A673 (cell line): Measurements from ENCODE around the gene MSI2. TPM values are rescaled to one million over a fixed set of nuclear protein-coding genes. Genes with fewer than 3 reads are reported as not detected.

Experiments
- BruUV-seq: library from RNA; stranded (reverse); fragments of 400-500 nt; replicated peaks from 2 replicates; lab custom pipeline; 2021; lab: Mats Ljungman, UMichigan
- CTCF ChIA-PET: fragments of 300-600 bp; sonication (Branson Sonifier 250); formaldehyde crosslinking; loops from one replicate; lab custom pipeline; 2022; ENCODE audit warnings: antibody characterized with exemption; lab: Charles Lee
- POLR2A ChIA-PET: fragments of 300-600 bp; sonication (Branson Sonifier 250); formaldehyde crosslinking; loops from one replicate; lab custom pipeline; 2022; ENCODE audit warnings: antibody characterized with exemption; ENCODE audit not compliant: low non-redundant PET; lab: Charles Lee
- DNase-seq: peaks from one replicate; pipeline ENCODE4 v3.0.0-alpha.2; 2015; ENCODE audit warnings: low spot score
- H3K27ac ChIP-seq: fragments of 200-600 bp; sonication (generic); 2 replicates; pipeline ENCODE4 v1.5.1; 2016; ENCODE audit warnings: mixed run types, low read depth, mild to moderate bottlenecking, mixed read lengths, antibody characterized with exemption, low read length; ENCODE audit not compliant: poor library complexity, severe bottlenecking
- H3K27me3 ChIP-seq: fragments of 200-600 bp; sonication (generic); replicated peaks from 2 replicates; pipeline ENCODE4 v1.6.1; 2017; ENCODE audit warnings: mixed run types, low read depth, mild to moderate bottlenecking, mixed read lengths, antibody characterized with exemption, low read length; ENCODE audit not compliant: insufficient read depth, poor library complexity
- H3K36me3 ChIP-seq: fragments of 200-600 bp; sonication (generic); 2 replicates; pipeline ENCODE4 v1.6.1; 2016; ENCODE audit warnings: mixed run types, mild to moderate bottlenecking, mixed read lengths, antibody characterized with exemption, low read length; ENCODE audit not compliant: insufficient read depth, poor library complexity, severe bottlenecking
- H3K4me1 ChIP-seq: fragments of 200-600 bp; sonication (generic); 2 replicates; pipeline ENCODE4 v1.6.1; 2017; ENCODE audit warnings: mixed run types, mild to moderate bottlenecking, mixed read lengths, antibody characterized with exemption, low read length; ENCODE audit not compliant: insufficient read depth, poor library complexity, severe bottlenecking
- H3K4me3 ChIP-seq: fragments of 200-600 bp; sonication (generic); 2 replicates; pipeline ENCODE4 v1.5.1; 2016; ENCODE audit warnings: low read depth, mixed run types, mild to moderate bottlenecking, mixed read lengths, low read length; ENCODE audit not compliant: poor library complexity, severe bottlenecking
- H3K9me3 ChIP-seq: fragments of 200-600 bp; sonication (generic); 2 replicates; pipeline ENCODE4 v1.6.1; 2016; ENCODE audit warnings: mixed run types, low read depth, mild to moderate bottlenecking, mixed read lengths, antibody characterized with exemption, low read length; ENCODE audit not compliant: poor library complexity, severe bottlenecking
- CTCF ChIP-seq: fragments of 300-800, 200-600 bp; sonication (generic); conservative IDR thresholded peaks from 2 replicates; pipeline ENCODE4 v1.5.1; 2017; ENCODE audit warnings: low read depth, mild to moderate bottlenecking, antibody characterized with exemption, low read length, moderate library complexity, mixed read lengths
- EZH2 ChIP-seq: fragments of 200-600 bp; sonication (generic); IDR thresholded peaks from 2 replicates; pipeline ENCODE4 v1.6.1; 2017; ENCODE audit warnings: borderline replicate concordance, low read depth, mild to moderate bottlenecking, mixed read lengths, antibody characterized with exemption, low read length; ENCODE audit not compliant: poor library complexity, severe bottlenecking
- intact Hi-C: fragments of 100-400 bp; cut with micrococcal nuclease; formaldehyde crosslinking; loops from one replicate; pipeline ENCODE4 v1.10.0; 2022; ENCODE audit not compliant: unreplicated experiment
- total RNA-seq: library from RNA; stranded (reverse); gene quantifications from 2 replicates; pipeline ENCODE4 v1.2.3, GENCODE V29; 2021

The MSI2 gene
- total RNA-seq, 1 experiment from 2014 or later: 108 TPM

- TF ChIP-seq CTCF (no peak), EZH2 (no peak)
- no peak for DNase-seq
Observed at GRCh38 chr17:57447990-57448758, 191.9 kb downstream of the MSI2 start.

GRCh38 chr17:57448759-57449283 lies 192.5 kb downstream of the MSI2 start:
- CTCF ChIA-PET: no interaction called here
- DNase-seq: no peak

More at GRCh38 chr17:57447990-57448758, 191.9 kb downstream of the MSI2 start:
- Histone ChIP-seq H3K27ac (no peak overlapping the region), H3K36me3 (no peaks in the 10 kb centered on the region), H3K27me3 (no peaks in the 10 kb centered on the region), H3K9me3 (no peaks in the 10 kb centered on the region), H3K4me3 (no peak overlapping the region), H3K4me1 (peaks cover 18% of the 10 kb centered on the region)
- intact Hi-C loops: no loop called here
- no TSS peak for BruUV-seq
- POLR2A ChIA-PET: no interaction called here
- CTCF ChIA-PET: no interaction called here

GRCh38 chr17:57451191-57451590 lies 194.9 kb downstream of the MSI2 start:
- POLR2A ChIA-PET: no interaction called here
- H3K27me3 ChIP-seq: no peaks in the 10 kb centered on the region
- CTCF ChIA-PET: interaction anchor here (0.6 kb wide), 2 partner anchors 66 to 1929 kb away, joined by 3 read pairs; no protein-coding TSS in a partner anchor

More at GRCh38 chr17:57448759-57449283, 192.5 kb downstream of the MSI2 start:
- peaks cover 16% of the 10 kb centered on the region for H3K4me1 ChIP-seq
- no peak for TF ChIP-seq EZH2
- TF ChIP-seq CTCF: no peak
- H3K36me3 ChIP-seq: no peaks in the 10 kb centered on the region
- intact Hi-C loops: no loop called here
- no peaks in the 10 kb centered on the region for H3K27me3 ChIP-seq
- no TSS peak for BruUV-seq
- H3K27ac ChIP-seq: no peak overlapping the region
- H3K4me3 ChIP-seq: no peak overlapping the region
- no peaks in the 10 kb centered on the region for H3K9me3 ChIP-seq
- POLR2A ChIA-PET: no interaction called here

More at GRCh38 chr17:57451191-57451590, 194.9 kb downstream of the MSI2 start:
- H3K4me1 ChIP-seq: peaks cover 13% of the 10 kb centered on the region
- no peaks in the 10 kb centered on the region for H3K36me3 ChIP-seq
- no peak for DNase-seq
- no peak for TF ChIP-seq EZH2
- TF ChIP-seq CTCF: no peak
- intact Hi-C loops: no loop called here
- H3K4me3 ChIP-seq: no peak overlapping the region
- H3K9me3 ChIP-seq: no peaks in the 10 kb centered on the region
- no TSS peak for BruUV-seq
- H3K27ac ChIP-seq: no peak overlapping the region
